A204.1 (cell line): ENCODE data around the gene TENM3.

Source experiments
- FAIRE-seq: peaks from 2 replicates; lab custom pipeline; 2012; peaks lifted over from hg19 to GRCh38; lab: Jason Lieb, UNC

The TENM3 gene

GRCh38 chr4:182576601-182577289, 333.5 kb downstream of the TENM3 start:
- no peak for FAIRE-seq

GRCh38 chr4:182577411-182577810, 334.2 kb downstream of the TENM3 start:
- FAIRE-seq: no peak

GRCh38 chr4:182578402-182578801, 335.2 kb downstream of the TENM3 start:
- no peak for FAIRE-seq

GRCh38 chr4:182582245-182582644, 339.0 kb downstream of the TENM3 start:
- no peak for FAIRE-seq

GRCh38 chr4:182583703-182584415, 340.7 kb downstream of the TENM3 start:
- no peak for FAIRE-seq

- no peak for FAIRE-seq
Observed at GRCh38 chr4:182585321-182585720, 342.1 kb downstream of the TENM3 start.

- FAIRE-seq: no peak
Observed at GRCh38 chr4:182589100-182589499, 345.9 kb downstream of the TENM3 start.

GRCh38 chr4:182593402-182593801, 350.2 kb downstream of the TENM3 start:
- FAIRE-seq: no peak

- no peak for FAIRE-seq
Observed at GRCh38 chr4:182593864-182594263, 350.7 kb downstream of the TENM3 start.

- FAIRE-seq: no peak
Observed at GRCh38 chr4:182600093-182600492, 356.9 kb downstream of the TENM3 start.

GRCh38 chr4:182600856-182601255, 357.7 kb downstream of the TENM3 start:
- FAIRE-seq: no peak

- FAIRE-seq: no peak
Observed at GRCh38 chr4:182604161-182604622, 361.0 kb downstream of the TENM3 start.

GRCh38 chr4:182604953-182605352, 361.8 kb downstream of the TENM3 start:
- FAIRE-seq: no peak

GRCh38 chr4:182608525-182608924, 365.3 kb downstream of the TENM3 start:
- no peak for FAIRE-seq

GRCh38 chr4:182616476-182616875, 373.3 kb downstream of the TENM3 start:
- FAIRE-seq: no peak

GRCh38 chr4:182619660-182620059, 376.5 kb downstream of the TENM3 start:
- FAIRE-seq: no peak

GRCh38 chr4:182620111-182620980, 377.1 kb downstream of the TENM3 start:
- no peak for FAIRE-seq

- FAIRE-seq: no peak
Observed at GRCh38 chr4:182624281-182624680, 381.1 kb downstream of the TENM3 start.

- FAIRE-seq: no peak
Observed at GRCh38 chr4:182625193-182625592, 382.0 kb downstream of the TENM3 start.

- no peak for FAIRE-seq
Observed at GRCh38 chr4:182627996-182628395, 384.8 kb downstream of the TENM3 start.

GRCh38 chr4:182628544-182628943, 385.3 kb downstream of the TENM3 start:
- no peak for FAIRE-seq

GRCh38 chr4:182629096-182629495, 385.9 kb downstream of the TENM3 start:
- FAIRE-seq: no peak

GRCh38 chr4:182640491-182640890, 397.3 kb downstream of the TENM3 start:
- FAIRE-seq: no peak
